ENCODE measurements around the gene IFNA1. TPM values are rescaled to one million over a fixed set of nuclear protein-coding genes. Genes with fewer than 3 reads are reported as not detected.

IFNA1 gene
- total and polyA plus RNA-seq, 3 donors from 2014 or later: not detected

Other genes with a start within 250 kb of the IFNA1 start
- gene IFNA7, start 238.2 kb upstream of the IFNA1 start, total RNA-seq: not detected
- not detected for gene IFNA7, start 238.2 kb upstream of the IFNA1 start, polyA plus RNA-seq (ENCODE audit: insufficient read depth, low read depth, low replicate concordance)
- gene IFNA10, start 233.3 kb upstream of the IFNA1 start, total RNA-seq: not detected
- not detected for gene IFNA10, start 233.3 kb upstream of the IFNA1 start, polyA plus RNA-seq (ENCODE audit: insufficient read depth, low read depth, low replicate concordance)
- gene IFNA16, start 223.1 kb upstream of the IFNA1 start, total RNA-seq: not detected
- gene IFNA16, start 223.1 kb upstream of the IFNA1 start, polyA plus RNA-seq (ENCODE audit: insufficient read depth, low read depth, low replicate concordance): not detected
- gene IFNA17, start 212.2 kb upstream of the IFNA1 start, total RNA-seq: not detected
- not detected for gene IFNA17, start 212.2 kb upstream of the IFNA1 start, polyA plus RNA-seq (ENCODE audit: insufficient read depth, low read depth, low replicate concordance)
- gene IFNA14, start 200.4 kb upstream of the IFNA1 start, total RNA-seq: not detected
- gene IFNA14, start 200.4 kb upstream of the IFNA1 start, polyA plus RNA-seq (ENCODE audit: insufficient read depth, low read depth, low replicate concordance): not detected
- gene IFNA5, start 135.1 kb upstream of the IFNA1 start, total RNA-seq: not detected
- gene IFNA5, start 135.1 kb upstream of the IFNA1 start, polyA plus RNA-seq (ENCODE audit: insufficient read depth, low read depth, low replicate concordance): not detected
- gene KLHL9, start 105.0 kb upstream of the IFNA1 start, total RNA-seq: 10 to 100 TPM; 17.4 to 19.3 TPM
- gene KLHL9, start 105.0 kb upstream of the IFNA1 start, polyA plus RNA-seq (ENCODE audit: insufficient read depth, low read depth, low replicate concordance): 12.7 TPM
- gene IFNA6, start 89.6 kb upstream of the IFNA1 start, total RNA-seq: under 1 TPM in 1 of 2 donors, not detected in 1; 0.39 TPM
- gene IFNA6, start 89.6 kb upstream of the IFNA1 start, polyA plus RNA-seq (ENCODE audit: insufficient read depth, low read depth, low replicate concordance): not detected
- 1 to 10 TPM in 1 of 2 donors, under 1 TPM in 1; 0.63 to 1.9 TPM for gene IFNA13, start 72.4 kb upstream of the IFNA1 start, total RNA-seq
- not detected for gene IFNA13, start 72.4 kb upstream of the IFNA1 start, polyA plus RNA-seq (ENCODE audit: insufficient read depth, low read depth, low replicate concordance)
- gene IFNA2, start 55.0 kb upstream of the IFNA1 start, total RNA-seq: 1 to 10 TPM; 1.2 to 1.3 TPM
- gene IFNA2, start 55.0 kb upstream of the IFNA1 start, polyA plus RNA-seq (ENCODE audit: insufficient read depth, low read depth, low replicate concordance): not detected
- not detected for gene IFNA8, start 31.3 kb upstream of the IFNA1 start, total RNA-seq
- gene IFNA8, start 31.3 kb upstream of the IFNA1 start, polyA plus RNA-seq (ENCODE audit: insufficient read depth, low read depth, low replicate concordance): not detected
- gene IFNE, start 41.9 kb downstream of the IFNA1 start, total RNA-seq: under 1 TPM in 1 of 2 donors, not detected in 1; 0.47 TPM
- gene IFNE, start 41.9 kb downstream of the IFNA1 start, polyA plus RNA-seq (ENCODE audit: insufficient read depth, low read depth, low replicate concordance): not detected

Data from testis (tissue), 3 donors.